ENCODE measurements around the gene PLVAP. TPM values are rescaled to one million over a fixed set of nuclear protein-coding genes. Genes with fewer than 3 reads are reported as not detected.

The PLVAP gene
- total and polyA plus RNA-seq, 9 of the 15 experiments (the other 6 are each of a cell fraction or from before 2014, with no cell fraction given) = 0.09 to 0.84 (median 0.51) TPM; not detected in 4

GRCh38 chr19:17424743-17425365, 47.7 kb upstream of the PLVAP start (continued):
- no peak for TF ChIP-seq THRB (CRISPR knock-in tag; conservative IDR thresholded peaks at IDR 0.05)
- no peak for TF ChIP-seq ATF3 (IDR thresholded peaks at IDR 0.05)
- no peak for TF ChIP-seq ATF3 (CRISPR knock-in tag; conservative IDR thresholded peaks at IDR 0.05)
- TF ChIP-seq, protein P1, sequence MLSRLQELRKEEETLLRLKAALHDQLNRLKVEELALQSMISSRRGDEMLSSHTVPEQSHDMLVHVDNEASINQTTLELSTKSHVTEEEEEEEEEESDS (CRISPR knock-in tag; IDR thresholded peaks at IDR 0.05) = no peak
- no peak for TF ChIP-seq MCM7 (IDR thresholded peaks at IDR 0.05)
- TF ChIP-seq SLC30A9 (CRISPR knock-in tag; IDR thresholded peaks at IDR 0.05) = no peak
- no peak for TF ChIP-seq TEAD1 (CRISPR knock-in tag; IDR thresholded peaks at IDR 0.05)
- no peak for TF ChIP-seq BMI1 (IDR thresholded peaks at IDR 0.05; ENCODE audit: low read length)
- TF ChIP-seq, protein P2, sequence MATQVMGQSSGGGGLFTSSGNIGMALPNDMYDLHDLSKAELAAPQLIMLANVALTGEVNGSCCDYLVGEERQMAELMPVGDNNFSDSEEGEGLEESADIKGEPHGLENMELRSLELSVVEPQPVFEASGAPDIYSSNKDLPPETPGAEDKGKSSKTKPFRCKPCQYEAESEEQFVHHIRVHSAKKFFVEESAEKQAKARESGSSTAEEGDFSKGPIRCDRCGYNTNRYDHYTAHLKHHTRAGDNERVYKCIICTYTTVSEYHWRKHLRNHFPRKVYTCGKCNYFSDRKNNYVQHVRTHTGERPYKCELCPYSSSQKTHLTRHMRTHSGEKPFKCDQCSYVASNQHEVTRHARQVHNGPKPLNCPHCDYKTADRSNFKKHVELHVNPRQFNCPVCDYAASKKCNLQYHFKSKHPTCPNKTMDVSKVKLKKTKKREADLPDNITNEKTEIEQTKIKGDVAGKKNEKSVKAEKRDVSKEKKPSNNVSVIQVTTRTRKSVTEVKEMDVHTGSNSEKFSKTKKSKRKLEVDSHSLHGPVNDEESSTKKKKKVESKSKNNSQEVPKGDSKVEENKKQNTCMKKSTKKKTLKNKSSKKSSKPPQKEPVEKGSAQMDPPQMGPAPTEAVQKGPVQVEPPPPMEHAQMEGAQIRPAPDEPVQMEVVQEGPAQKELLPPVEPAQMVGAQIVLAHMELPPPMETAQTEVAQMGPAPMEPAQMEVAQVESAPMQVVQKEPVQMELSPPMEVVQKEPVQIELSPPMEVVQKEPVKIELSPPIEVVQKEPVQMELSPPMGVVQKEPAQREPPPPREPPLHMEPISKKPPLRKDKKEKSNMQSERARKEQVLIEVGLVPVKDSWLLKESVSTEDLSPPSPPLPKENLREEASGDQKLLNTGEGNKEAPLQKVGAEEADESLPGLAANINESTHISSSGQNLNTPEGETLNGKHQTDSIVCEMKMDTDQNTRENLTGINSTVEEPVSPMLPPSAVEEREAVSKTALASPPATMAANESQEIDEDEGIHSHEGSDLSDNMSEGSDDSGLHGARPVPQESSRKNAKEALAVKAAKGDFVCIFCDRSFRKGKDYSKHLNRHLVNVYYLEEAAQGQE (IDR thresholded peaks at IDR 0.05; ENCODE audit: borderline replicate concordance) = peak; percentile 71
- TF ChIP-seq, protein P2 (CRISPR knock-in tag; IDR thresholded peaks at IDR 0.05; ENCODE audit: low read depth) = no peak
- no peak for TF ChIP-seq NCOA1 (IDR thresholded peaks at IDR 0.05; ENCODE audit: low read depth)
- no peak for TF ChIP-seq WHSC1 (IDR thresholded peaks at IDR 0.05; ENCODE audit: low read length)
- no peak for TF ChIP-seq KAT8 (IDR thresholded peaks at IDR 0.05; ENCODE audit: low read depth)
- TF ChIP-seq BRCA1 (IDR thresholded peaks at IDR 0.05) = no peak
- TF ChIP-seq BRCA1 (CRISPR knock-in tag; IDR thresholded peaks at IDR 0.05) = no peak
- no peak for TF ChIP-seq ARHGAP35 (IDR thresholded peaks at IDR 0.05; ENCODE audit: partially characterized antibody)
- TF ChIP-seq ETV5 (CRISPR knock-in tag; IDR thresholded peaks at IDR 0.05; ENCODE audit: low read depth) = no peak; the same call in 1 of the 2 replicates
- 0 out of 2 replicates have a peak, but pooled peaks have one; percentile 39 for TF ChIP-seq ARID2 (IDR thresholded peaks at IDR 0.05)
- TF ChIP-seq SIN3B (IDR thresholded peaks at IDR 0.05; ENCODE audit: low read depth) = no peak
- no peak for TF ChIP-seq ZFPM2 (CRISPR knock-in tag; IDR thresholded peaks at IDR 0.05)

All from K562 (cell line).